Caco-2 (cell line): ENCODE data around the gene RUVBL1. TPM values are rescaled to one million over a fixed set of nuclear protein-coding genes. Genes with fewer than 3 reads are reported as not detected.

Source experiments
- BruUV-seq: library from RNA; stranded (reverse); fragments of 400-500 nt; replicated peaks from 2 replicates; lab custom pipeline; 2021; lab: Mats Ljungman, UMichigan
- CTCF ChIA-PET: fragments of 300-600 bp; sonication (Branson Sonifier 250); formaldehyde crosslinking; loops from one replicate; lab custom pipeline; 2022; ENCODE audit warnings: antibody characterized with exemption; lab: Charles Lee
- POLR2A ChIA-PET: fragments of 300-600 bp; sonication (Branson Sonifier 250); formaldehyde crosslinking; loops from one replicate; lab custom pipeline; 2022; ENCODE audit warnings: antibody characterized with exemption; lab: Charles Lee
- DNase-seq, 2 experiments: peaks; one replicate each; pipeline versions ENCODE4 v3.0.0 to v3.0.0-alpha.2; 2020 to 2022
- H3K27me3 ChIP-seq: replicated peaks from 2 replicates; pipeline ENCODE4 v1.6.0; 2011; ENCODE audit warnings: low read length; ENCODE audit not compliant: control insufficient read depth, insufficient read depth
- H3K36me3 ChIP-seq: 2 replicates; pipeline ENCODE4 v1.5.1; 2011; ENCODE audit warnings: low read length; ENCODE audit not compliant: control insufficient read depth, insufficient read depth
- H3K4me1 ChIP-seq: fragments of 250-450 bp; sonication (Bioruptor Pico); 2 replicates; pipeline ENCODE4 v1.5.1; 2020; ENCODE audit warnings: mild to moderate bottlenecking
- H3K4me3 ChIP-seq: 2 replicates; pipeline ENCODE4 v1.5.1; 2011; ENCODE audit warnings: low read depth, mild to moderate bottlenecking, control low read depth, low read length
- H3K9me3 ChIP-seq: fragments of 250-450 bp; sonication (Bioruptor Pico); 2 replicates; pipeline ENCODE4 v1.5.1; 2020; ENCODE audit warnings: mild to moderate bottlenecking, moderate library complexity
- H3K27ac Mint-ChIP-seq: one replicate; pipeline ENCODE4 v1.8.0; 2022; ENCODE audit warnings: mixed read lengths; ENCODE audit not compliant: unreplicated experiment
- H3K27me3 Mint-ChIP-seq: one replicate; pipeline ENCODE4 v1.8.0; 2022; ENCODE audit warnings: mixed read lengths; ENCODE audit not compliant: insufficient read depth, unreplicated experiment
- H3K36me3 Mint-ChIP-seq: one replicate; pipeline ENCODE4 v1.8.0; 2022; ENCODE audit warnings: mild to moderate bottlenecking, mixed read lengths; ENCODE audit not compliant: insufficient read depth, unreplicated experiment
- H3K4me1 Mint-ChIP-seq: one replicate; pipeline ENCODE4 v1.8.0; 2022; ENCODE audit warnings: low read depth, mixed read lengths; ENCODE audit not compliant: unreplicated experiment
- H3K4me3 Mint-ChIP-seq: one replicate; pipeline ENCODE4 v1.8.0; 2022; ENCODE audit warnings: mild to moderate bottlenecking, moderate library complexity, mixed read lengths; ENCODE audit not compliant: unreplicated experiment
- H3K9me3 Mint-ChIP-seq: one replicate; pipeline ENCODE4 v1.8.0; 2022; ENCODE audit warnings: mixed read lengths; ENCODE audit not compliant: unreplicated experiment
- CTCF ChIP-seq, 2 experiments: fragments of 200-600 bp in 1 of 2; IDR thresholded peaks; 1 replicate in 1 of 2; 2 replicates in 1 of 2; pipeline versions ENCODE4 v1.5.1 to v1.8.0; 2011 to 2022; ENCODE audit warnings: antibody characterized with exemption in 1 of 2, control low read depth in 1 of 2, inconsistent platforms in 1 of 2, low read depth in 1 of 2, low read length in 1 of 2, mild to moderate bottlenecking in 1 of 2, moderate library complexity in 1 of 2; ENCODE audit not compliant: insufficient read depth in 1 of 2, severe bottlenecking in 1 of 2, unreplicated experiment in 1 of 2
- intact Hi-C: fragments of 100-400 bp; cut with micrococcal nuclease; formaldehyde crosslinking; loops from one replicate; pipeline ENCODE4 v1.10.0; 2022; ENCODE audit not compliant: unreplicated experiment
- total RNA-seq: library from RNA; stranded (reverse); gene quantifications from 2 replicates; pipeline ENCODE4 v1.2.3, GENCODE V29; 2022

Gene RUVBL1
- total RNA-seq, 1 experiment from 2014 or later: 56.4 TPM

GRCh38 chr3:128069271-128069670 is 54.3 kb downstream of the RUVBL1 start:
- Mint-ChIP-seq H3K36me3 (peaks cover 100% of the 10 kb centered on the region), H3K4me1 (peaks cover 6% of the 10 kb centered on the region), H3K9me3 (no peaks in the 10 kb centered on the region), H3K27ac (no peak overlapping the region), H3K27me3 (no peaks in the 10 kb centered on the region), H3K4me3 (no peak overlapping the region)
- Histone ChIP-seq H3K4me3 (no peak overlapping the region), H3K4me1 (no peaks in the 10 kb centered on the region), H3K9me3 (no peaks in the 10 kb centered on the region), H3K36me3 (peaks cover 3% of the 10 kb centered on the region), H3K27me3 (no peaks in the 10 kb centered on the region)
- intact Hi-C loops: no loop called here
- ChIA-PET POLR2A (no interaction called here), CTCF (no interaction called here)
- no TSS peak for BruUV-seq
- no peak for DNase-seq
- no peak for TF ChIP-seq CTCF (IDR thresholded peaks at IDR 0.05; ENCODE audit: insufficient read depth in 1 of 2, low read depth in 1 of 2, low read length in 1 of 2, severe bottlenecking in 1 of 2, unreplicated experiment in 1 of 2)

GRCh38 chr3:128068156-128068620 is 55.4 kb downstream of the RUVBL1 start:
- CTCF ChIA-PET: interaction anchor here (1.3 kb wide), 1 partner anchor 65 kb away, joined by 3 read pairs; no protein-coding TSS in a partner anchor
- peaks cover 3% of the 10 kb centered on the region for H3K36me3 ChIP-seq

GRCh38 chr3:128067489-128067888 is 56.1 kb downstream of the RUVBL1 start:
- Histone ChIP-seq H3K27me3 (no peaks in the 10 kb centered on the region), H3K9me3 (no peaks in the 10 kb centered on the region), H3K4me1 (no peaks in the 10 kb centered on the region), H3K36me3 (peaks cover 3% of the 10 kb centered on the region), H3K4me3 (no peak overlapping the region)
- Mint-ChIP-seq H3K9me3 (no peaks in the 10 kb centered on the region), H3K27me3 (no peaks in the 10 kb centered on the region), H3K27ac (peak overlapping the region; percentile 51), H3K4me3 (no peak overlapping the region), H3K4me1 (peaks cover 6% of the 10 kb centered on the region), H3K36me3 (peaks cover 100% of the 10 kb centered on the region)
- ChIA-PET POLR2A (no interaction called here), CTCF (no interaction called here)
- BruUV-seq: no TSS peak
- DNase-seq: no peak
- intact Hi-C loops: no loop called here
- no peak for TF ChIP-seq CTCF (IDR thresholded peaks at IDR 0.05; ENCODE audit: insufficient read depth in 1 of 2, low read depth in 1 of 2, low read length in 1 of 2, severe bottlenecking in 1 of 2, unreplicated experiment in 1 of 2)

More at GRCh38 chr3:128068156-128068620, 55.4 kb downstream of the RUVBL1 start:
- H3K4me3 ChIP-seq: no peak overlapping the region
- Mint-ChIP-seq H3K36me3 (peaks cover 100% of the 10 kb centered on the region), H3K4me1 (peaks cover 6% of the 10 kb centered on the region), H3K27me3 (no peaks in the 10 kb centered on the region), H3K9me3 (no peaks in the 10 kb centered on the region), H3K4me3 (no peak overlapping the region), H3K27ac (peak overlapping the region; percentile 66)
- peak; percentile 48 to 68 for TF ChIP-seq CTCF (IDR thresholded peaks at IDR 0.05; ENCODE audit: insufficient read depth in 1 of 2, low read depth in 1 of 2, low read length in 1 of 2, severe bottlenecking in 1 of 2, unreplicated experiment in 1 of 2)
- BruUV-seq: no TSS peak
- H3K27me3 ChIP-seq: no peaks in the 10 kb centered on the region
- DNase-seq: peak in 1 of 2 experiments; percentile 69
- H3K9me3 ChIP-seq: no peaks in the 10 kb centered on the region
- intact Hi-C loops: loop anchor here (1.0 kb wide), 1 partner anchor 65 kb away; no protein-coding TSS in a partner anchor
- POLR2A ChIA-PET: no interaction called here
- no peaks in the 10 kb centered on the region for H3K4me1 ChIP-seq
